ENCODE data around the gene SAPCD2.

GRCh38 chr9:137054932-137055384 is 15.4 kb downstream of the SAPCD2 start:
- TF ChIP-seq MAX (IDR thresholded peaks at IDR 0.05) (no peak), ZNF274 (IDR thresholded peaks at IDR 0.05; ENCODE audit: borderline replicate concordance, extremely low read depth, low read length) (no peak), SRF (IDR thresholded peaks at IDR 0.05; ENCODE audit: low read depth, low read length) (no peak), EGR1 (IDR thresholded peaks at IDR 0.05; ENCODE audit: borderline replicate concordance, low read depth, low read length) (no peak), EZH2 (IDR thresholded peaks at IDR 0.05; ENCODE audit: low read depth, low read length, severe bottlenecking) (no peak), FOSL1 (IDR thresholded peaks at IDR 0.05; ENCODE audit: insufficient read depth, low read depth, low read length) (no peak)
- TF ChIP-seq, protein P1, sequence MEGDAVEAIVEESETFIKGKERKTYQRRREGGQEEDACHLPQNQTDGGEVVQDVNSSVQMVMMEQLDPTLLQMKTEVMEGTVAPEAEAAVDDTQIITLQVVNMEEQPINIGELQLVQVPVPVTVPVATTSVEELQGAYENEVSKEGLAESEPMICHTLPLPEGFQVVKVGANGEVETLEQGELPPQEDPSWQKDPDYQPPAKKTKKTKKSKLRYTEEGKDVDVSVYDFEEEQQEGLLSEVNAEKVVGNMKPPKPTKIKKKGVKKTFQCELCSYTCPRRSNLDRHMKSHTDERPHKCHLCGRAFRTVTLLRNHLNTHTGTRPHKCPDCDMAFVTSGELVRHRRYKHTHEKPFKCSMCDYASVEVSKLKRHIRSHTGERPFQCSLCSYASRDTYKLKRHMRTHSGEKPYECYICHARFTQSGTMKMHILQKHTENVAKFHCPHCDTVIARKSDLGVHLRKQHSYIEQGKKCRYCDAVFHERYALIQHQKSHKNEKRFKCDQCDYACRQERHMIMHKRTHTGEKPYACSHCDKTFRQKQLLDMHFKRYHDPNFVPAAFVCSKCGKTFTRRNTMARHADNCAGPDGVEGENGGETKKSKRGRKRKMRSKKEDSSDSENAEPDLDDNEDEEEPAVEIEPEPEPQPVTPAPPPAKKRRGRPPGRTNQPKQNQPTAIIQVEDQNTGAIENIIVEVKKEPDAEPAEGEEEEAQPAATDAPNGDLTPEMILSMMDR (IDR thresholded peaks at IDR 0.05; ENCODE audit: control extremely low read depth in 1 of 3, insufficient read depth in 1 of 3, low read depth in 1 of 3, low read length in 3 of 3), result no peak
